CD4-positive, alpha-beta T cell (primary cell): ENCODE results near the gene ABHD8. TPM values are rescaled to one million over a fixed set of nuclear protein-coding genes. Genes with fewer than 3 reads are reported as not detected.
A peak's percentile ranks its signal among the peaks of the same experiment; 100 is the strongest.

Experiments
- ATAC-seq: fragments of 200-7000 bp; cut with Tn5 transposase; one replicate; pipeline ENCODE4 v1.10.0; 2022; ENCODE audit warnings: mild to moderate bottlenecking; ENCODE audit not compliant: poor library complexity
- CTCF ChIA-PET: fragments of 350-600 bp; sonication (Branson Sonifier 250); formaldehyde crosslinking; loops from one replicate; lab custom pipeline; 2021; ENCODE audit warnings: antibody characterized with exemption, inconsistent platforms; lab: Charles Lee
- POLR2A ChIA-PET: fragments of 350-600 bp; sonication (Branson Sonifier 250); formaldehyde crosslinking; loops from one replicate; lab custom pipeline; 2021; ENCODE audit warnings: antibody characterized with exemption, inconsistent platforms; lab: Charles Lee
- DNase-seq, 14 experiments: peaks; one replicate each; pipeline ENCODE4 v3.0.0-alpha.2; 2013 to 2020; ENCODE audit warnings: mixed read lengths in 2 of 14
- H3K27ac ChIP-seq, 2 donors: one replicate each; pipeline versions ENCODE4 v1.5.1 to v1.7.0; 2013; ENCODE audit warnings: low read length in 2 of 2, low read depth in 1 of 2, mild to moderate bottlenecking in 1 of 2
- H3K27me3 ChIP-seq, 2 experiments: 1 replicate in 1 of 2; 2 replicates in 1 of 2; pipeline versions ENCODE4 v1.6.1 to v1.7.0; 2013; ENCODE audit warnings: low read length in 2 of 2, control low read depth in 1 of 2, mild to moderate bottlenecking in 1 of 2, moderate library complexity in 1 of 2; ENCODE audit not compliant: insufficient read depth in 2 of 2, control insufficient read depth in 1 of 2
- H3K36me3 ChIP-seq: one replicate; pipeline ENCODE4 v1.6.1; 2013; ENCODE audit warnings: low read length, control low read depth; ENCODE audit not compliant: insufficient read depth
- H3K4me1 ChIP-seq: one replicate; pipeline ENCODE4 v1.6.1; 2013; ENCODE audit warnings: low read length, control low read depth; ENCODE audit not compliant: insufficient read depth
- H3K4me3 ChIP-seq: one replicate; pipeline ENCODE4 v1.5.1; 2013; ENCODE audit warnings: mild to moderate bottlenecking, low read length, moderate library complexity
- H3K9me3 ChIP-seq, 2 experiments: 1 replicate in 1 of 2; 2 replicates in 1 of 2; pipeline versions ENCODE4 v1.6.1 to v1.7.0; 2013; ENCODE audit warnings: low read length in 2 of 2, mild to moderate bottlenecking in 2 of 2, control low read depth in 1 of 2, moderate library complexity in 1 of 2; ENCODE audit not compliant: control insufficient read depth in 1 of 2, insufficient read depth in 1 of 2
- H3K27ac Mint-ChIP-seq: one replicate; pipeline ENCODE4 v1.8.0; 2020; ENCODE audit warnings: mixed read lengths
- H3K27me3 Mint-ChIP-seq: one replicate; pipeline ENCODE4 v1.8.0; 2021; ENCODE audit warnings: mixed read lengths
- H3K36me3 Mint-ChIP-seq: one replicate; pipeline ENCODE4 v1.8.0; 2021; ENCODE audit warnings: low read depth, mixed read lengths
- H3K4me1 Mint-ChIP-seq: one replicate; pipeline ENCODE4 v1.8.0; 2021; ENCODE audit warnings: low read depth, mixed read lengths
- H3K4me3 Mint-ChIP-seq: one replicate; pipeline ENCODE4 v1.8.0; 2020; ENCODE audit warnings: mild to moderate bottlenecking, mixed read lengths
- H3K9me3 Mint-ChIP-seq: one replicate; pipeline ENCODE4 v1.8.0; 2020; ENCODE audit warnings: mixed read lengths
- CTCF ChIP-seq: fragments of 200-600 bp; IDR thresholded peaks from one replicate; pipeline ENCODE4 v1.8.0; 2022; ENCODE audit warnings: antibody characterized with exemption, mild to moderate bottlenecking
- intact Hi-C, 2 experiments: fragments of 100-400 bp; cut with DNase I in 1 of 2; cut with micrococcal nuclease in 1 of 2; formaldehyde crosslinking; loops; one replicate each; pipeline versions ENCODE4 v1.15.1 to v1.9.0; 2023 to 2025; cut with DNase I, micrococcal nuclease
- total RNA-seq, 174 experiments: library from RNA in 2 of 174; stranded (reverse) in 2 of 174; gene quantifications; one replicate each; pipeline ENCODE4 v1.2.3 and lab custom pipeline; 2021 to 2026

ABHD8 gene
- total RNA-seq, 2 experiments from 2014 or later, result 4.4 to 4.6 TPM

GRCh38 chr19:17306285-17306714 is 3.1 kb upstream of the ABHD8 start:
- Mint-ChIP-seq H3K9me3 (no peaks in the 10 kb centered on the region), H3K27ac (peak overlapping the region; percentile 90), H3K36me3 (peaks cover 19% of the 10 kb centered on the region), H3K4me3 (peak overlapping the region; percentile 94), H3K4me1 (peaks cover 67% of the 10 kb centered on the region), H3K27me3 (no peaks in the 10 kb centered on the region)
- POLR2A ChIA-PET, result interaction anchor here (1.0 to 3.0 kb wide), 4 partner anchors 13 to 181 kb away, joined by 3 to 27 read pairs (median 6); partner anchors contain the start of gene ANO8
- H3K36me3 ChIP-seq, result peaks cover 2% of the 10 kb centered on the region
- H3K9me3 ChIP-seq, result no peaks in the 10 kb centered on the region
- intact Hi-C loops, result no loop called here
- no peaks in the 10 kb centered on the region for H3K27me3 ChIP-seq
- H3K27ac ChIP-seq, result peak overlapping the region; percentile 71 to 85
- H3K4me1 ChIP-seq, result peaks cover 71% of the 10 kb centered on the region
- ATAC-seq (no peak), DNase-seq (no peak)
- TF ChIP-seq CTCF, result no peak
- CTCF ChIA-PET, result interaction anchor here (1.0 to 3.4 kb wide), 2 partner anchors 14 to 80 kb away, joined by 3 to 27 read pairs; no protein-coding TSS in a partner anchor
- H3K4me3 ChIP-seq, result peak overlapping the region; percentile 96

- no peaks in the 10 kb centered on the region for H3K36me3 ChIP-seq
- Mint-ChIP-seq H3K4me3 (peak within 1 kb of the TSS; percentile 94), H3K36me3 (peaks cover 21% of the 10 kb centered on the region), H3K27me3 (no peaks in the 10 kb centered on the region), H3K4me1 (peaks cover 65% of the 10 kb centered on the region), H3K27ac (peak within 1 kb of the TSS; percentile 90), H3K9me3 (no peaks in the 10 kb centered on the region)
- no peaks in the 10 kb centered on the region for H3K9me3 ChIP-seq
- intact Hi-C loops, result loop anchor here in 1 of 2 experiments (1.0 to 2.0 kb wide), 3 partner anchors 12 to 79 kb away; partner anchors contain the start of genes GTPBP3 and OCEL1
- DNase-seq (peak; percentile 85 to 99 (median 92)), ATAC-seq (peak; percentile 53)
- no peaks in the 10 kb centered on the region for H3K27me3 ChIP-seq
- H3K4me3 ChIP-seq, result peak within 1 kb of the TSS; percentile 96
- no peak for TF ChIP-seq CTCF
- peak within 1 kb of the TSS; percentile 71 to 85 for H3K27ac ChIP-seq
- CTCF ChIA-PET, result interaction anchor here (0.6 to 3.4 kb wide), 12 partner anchors 9 to 100 kb away, joined by 3 to 27 read pairs (median 4); partner anchors contain the start of genes ANO8 and BST2
- H3K4me1 ChIP-seq, result peaks cover 66% of the 10 kb centered on the region
- POLR2A ChIA-PET, result interaction anchor here (0.9 to 3.0 kb wide), 10 partner anchors 9 to 206 kb away, joined by 3 to 27 read pairs (median 6); partner anchors contain the start of genes ANKLE1, ANO8, MVB12A and PGLS
Measured at GRCh38 chr19:17305517-17306284, 2.5 kb upstream of the ABHD8 start, which contains the start of gene MRPL34. Gene MRPL34 (plus strand): TSS chr19:17305872. CDS start chr19:17305893, 21 bp downstream.

DNA sequence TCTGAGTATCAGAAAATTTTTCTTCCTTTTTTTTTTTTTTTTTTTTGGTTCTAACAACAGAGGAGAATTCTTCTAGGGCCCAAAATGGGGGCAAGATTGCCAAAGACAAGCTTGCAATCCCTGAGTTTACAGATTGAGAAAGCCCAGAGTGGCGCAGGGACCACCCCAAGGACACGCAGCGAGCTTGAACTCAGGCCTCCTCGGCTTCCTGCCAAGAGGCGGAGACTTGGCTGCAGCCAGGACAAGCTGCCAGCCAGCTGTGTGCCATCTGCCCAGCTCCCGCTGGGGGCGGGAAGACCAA is 1.9 kb upstream of the ABHD8 start:
- H3K9me3 ChIP-seq, result no peaks in the 10 kb centered on the region
- Mint-ChIP-seq H3K9me3 (no peaks in the 10 kb centered on the region), H3K27me3 (no peaks in the 10 kb centered on the region), H3K4me1 (peaks cover 59% of the 10 kb centered on the region), H3K4me3 (peak overlapping the region; percentile 94), H3K36me3 (peaks cover 25% of the 10 kb centered on the region), H3K27ac (peak overlapping the region; percentile 90)
- H3K4me1 ChIP-seq, result peaks cover 61% of the 10 kb centered on the region
- POLR2A ChIA-PET, result interaction anchor here (0.9 to 3.0 kb wide), 8 partner anchors 9 to 206 kb away, joined by 3 to 27 read pairs (median 7); partner anchors contain the start of genes ANKLE1, ANO8, MVB12A and PGLS
- CTCF ChIA-PET, result interaction anchor here (0.6 to 3.4 kb wide), 12 partner anchors 8 to 101 kb away, joined by 3 to 27 read pairs (median 4); partner anchors contain the start of genes ANO8 and BST2
- H3K36me3 ChIP-seq, result no peaks in the 10 kb centered on the region
- DNase-seq (no peak), ATAC-seq (no peak)
- intact Hi-C loops, result loop anchor here in 1 of 2 experiments (1.0 to 2.0 kb wide), 3 partner anchors 12 to 78 kb away; partner anchors contain the start of genes GTPBP3 and OCEL1
- H3K27me3 ChIP-seq, result no peaks in the 10 kb centered on the region
- no peak overlapping the region for H3K27ac ChIP-seq
- TF ChIP-seq CTCF, result peak; percentile 68
- H3K4me3 ChIP-seq, result peak overlapping the region; percentile 96
